AG04449 (cell line): Measurements from ENCODE around the gene CACNA1E.

Source experiments
- CTCF ChIA-PET: fragments of 350-600 bp; formaldehyde crosslinking; extraction: SDS; loops from one replicate; lab custom pipeline; 2021; ENCODE audit warnings: antibody characterized with exemption; lab: Yijun Ruan, JAX
- POLR2A ChIA-PET: fragments of 400-600, 350-600 bp; formaldehyde crosslinking; extraction: SDS; loops from one replicate; lab custom pipeline; 2020; ENCODE audit warnings: antibody characterized with exemption, inconsistent platforms; lab: Yijun Ruan, JAX
- DNase-seq: peaks from one replicate; pipeline ENCODE4 v3.0.0-alpha.2; 2010; ENCODE audit warnings: low read depth, low spot score
- H3K4me3 ChIP-seq: 2 replicates; pipeline ENCODE4 v1.5.1; 2011; ENCODE audit warnings: low read depth, mild to moderate bottlenecking, control low read depth, low read length
- CTCF ChIP-seq: IDR thresholded peaks from one replicate; pipeline ENCODE4 v1.5.1; 2011; ENCODE audit warnings: mild to moderate bottlenecking, moderate library complexity, low read length, control low read depth, inconsistent platforms; ENCODE audit not compliant: insufficient read depth; ENCODE audit errors: missing control alignments

The CACNA1E gene

GRCh38 chr1:181483285-181484195, at the start of gene CACNA1E:
TSS of gene CACNA1E (plus strand) at chr1:181483517. CDS start at chr1:181483745, 228 bp downstream.
- ChIA-PET POLR2A (no interaction called here), CTCF (no interaction called here)
- no peak within 1 kb of the TSS for H3K4me3 ChIP-seq
- DNase-seq, result no peak
- no peak for TF ChIP-seq CTCF

DNA sequence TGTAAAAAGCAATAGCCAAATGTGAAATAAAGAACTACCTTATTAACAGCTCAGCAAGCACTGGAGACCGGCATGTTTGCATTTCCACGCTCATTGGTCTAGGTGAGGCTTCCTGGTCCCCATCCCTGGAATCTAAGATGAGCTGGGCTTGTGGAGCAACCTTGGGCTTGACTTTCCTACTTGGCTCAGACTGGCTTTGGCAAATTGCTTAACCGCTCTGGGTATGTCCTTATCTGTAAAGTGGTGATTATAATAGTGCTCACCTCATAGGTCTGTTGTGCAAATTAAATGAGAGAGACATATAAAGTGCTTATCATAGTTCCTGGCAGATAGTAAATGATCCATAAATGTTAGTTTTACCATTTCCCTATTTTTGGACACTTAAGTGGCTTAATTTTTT, 49.4 kb upstream of the CACNA1E start:
- ChIA-PET POLR2A (no interaction called here), CTCF (interaction anchor here (2.7 to 3.0 kb wide), 2 partner anchors 9 to 244 kb away, joined by 14 to 15 read pairs; no protein-coding TSS in a partner anchor)
- no peak overlapping the region for H3K4me3 ChIP-seq
- no peak for TF ChIP-seq CTCF
- DNase-seq, result no peak

DNA sequence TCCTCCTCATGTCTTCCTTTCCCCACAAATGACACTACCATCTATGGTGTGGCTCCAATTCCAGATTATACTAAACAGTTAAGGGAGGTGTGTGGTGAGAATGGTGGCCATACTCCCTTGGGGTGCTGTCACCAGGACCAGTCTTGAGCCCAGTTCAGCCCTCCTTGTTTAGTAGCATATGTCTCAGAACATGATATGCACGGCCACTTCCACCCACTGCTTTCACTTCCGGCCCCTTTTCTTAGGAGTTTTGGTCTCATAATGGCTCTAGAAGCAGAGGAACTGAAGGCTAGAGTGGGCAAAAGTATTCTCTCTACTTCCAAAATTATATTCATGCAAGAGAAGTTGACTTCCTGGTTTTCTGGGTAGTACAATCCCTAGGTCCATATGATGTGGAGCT, 45.3 kb upstream of the CACNA1E start:
- ChIA-PET POLR2A (no interaction called here), CTCF (no interaction called here)
- H3K4me3 ChIP-seq, result no peak overlapping the region
- DNase-seq, result no peak
- TF ChIP-seq CTCF, result no peak

GRCh38 chr1:181440510-181440909, 42.8 kb upstream of the CACNA1E start:
- DNase-seq, result no peak
- CTCF ChIA-PET, result no interaction called here
- TF ChIP-seq CTCF, result no peak

DNA sequence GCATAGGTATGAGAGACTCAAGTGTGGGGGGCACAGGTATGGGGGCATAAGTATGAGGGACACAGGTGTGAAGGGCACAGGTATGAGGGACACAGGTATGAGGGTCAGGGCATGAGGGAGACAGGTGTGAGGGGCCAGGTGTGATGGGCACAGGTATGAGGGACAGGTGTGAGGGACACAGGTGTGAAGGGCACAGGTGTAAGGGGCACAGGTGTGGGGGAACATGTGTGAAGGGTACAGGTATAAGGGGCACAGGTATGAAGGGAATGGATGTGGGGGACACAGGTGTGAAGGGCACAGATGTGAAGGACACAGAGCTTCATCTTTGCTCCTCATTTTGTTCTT, 41.2 kb upstream of the CACNA1E start:
- no peak overlapping the region for H3K4me3 ChIP-seq
- no peak for DNase-seq
- ChIA-PET POLR2A (no interaction called here), CTCF (no interaction called here)
- TF ChIP-seq CTCF, result no peak

More at GRCh38 chr1:181440510-181440909, 42.8 kb upstream of the CACNA1E start:
- POLR2A ChIA-PET, result no interaction called here
- no peak overlapping the region for H3K4me3 ChIP-seq

DNA sequence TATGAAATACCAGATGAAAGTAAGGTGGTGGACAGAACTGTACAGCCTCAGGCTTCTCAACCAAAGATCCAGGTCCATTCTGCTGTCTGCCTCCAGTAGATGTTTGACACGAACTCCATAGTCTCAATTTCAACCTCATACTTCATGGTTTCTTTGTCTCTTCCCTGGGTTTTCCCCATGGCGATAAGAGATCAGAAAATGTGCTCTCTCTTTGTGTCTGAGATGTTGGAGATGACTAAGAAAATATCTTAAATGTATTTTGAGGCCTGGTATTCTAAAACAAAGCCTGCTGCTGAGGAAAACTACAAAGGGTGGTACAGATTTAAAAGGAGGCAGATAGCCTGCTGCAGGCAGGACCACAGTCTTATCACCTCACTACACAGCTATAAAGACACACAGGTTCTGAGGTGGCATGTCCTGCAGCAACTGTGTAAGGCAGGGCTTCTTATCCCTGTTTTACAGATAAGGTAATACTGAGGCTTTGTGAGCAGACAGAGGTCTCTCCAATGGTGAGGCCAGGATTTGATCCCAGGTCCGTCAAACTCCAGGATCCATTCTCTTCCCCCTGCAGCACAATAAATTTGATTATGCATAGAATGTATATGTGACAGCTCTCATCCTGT, 40.0 kb upstream of the CACNA1E start:
- no peak for DNase-seq
- H3K4me3 ChIP-seq, result no peak overlapping the region
- POLR2A ChIA-PET, result no interaction called here
- no peak for TF ChIP-seq CTCF
- CTCF ChIA-PET, result interaction anchor here (1.2 kb wide), 1 partner anchor 13 kb away, joined by 3 read pairs; no protein-coding TSS in a partner anchor
